A549 (cell line): ENCODE measurements around the gene BAIAP3. TPM values are rescaled to one million over a fixed set of nuclear protein-coding genes. Genes with fewer than 3 reads are reported as not detected.

Experiments
- ATAC-seq, 2 experiments: fragments of 200-7000 bp in 1 of 2; fragments of >200 bp in 1 of 2; cut with Nextera tagmentation in 1 of 2; cut with Tn5 transposase in 1 of 2; 3 replicates each; pipeline versions ENCODE4 v1.8.0 to v1.9.1; 2018 to 2020; ENCODE audit warnings: mild to moderate bottlenecking in 1 of 2, moderate library complexity in 1 of 2
- CTCF ChIA-PET: fragments of 300-600 bp; sonication (Branson Sonifier 250); formaldehyde crosslinking; extraction: SDS; loops from one replicate; lab custom pipeline; 2021; ENCODE audit warnings: antibody characterized with exemption, inconsistent platforms; lab: Yijun Ruan, JAX
- POLR2A ChIA-PET: fragments of 350-600 bp; formaldehyde crosslinking; extraction: SDS; loops from one replicate; lab custom pipeline; 2021; ENCODE audit warnings: antibody characterized with exemption, inconsistent platforms; lab: Yijun Ruan, JAX
- DNase-seq, 2 experiments: peaks; one replicate each; pipeline versions ENCODE4 v3.0.0 to v3.0.0-alpha.2; 2011 to 2016; ENCODE audit warnings: low read depth in 1 of 2, low spot score in 1 of 2
- FAIRE-seq: peaks from 2 replicates; lab custom pipeline; 2011; peaks lifted over from hg19 to GRCh38; lab: Jason Lieb, UNC
- H3K27ac ChIP-seq, 2 experiments: fragments of >200 bp; sonication (Bioruptor Twin); formaldehyde crosslinking; 3 replicates each; pipeline ENCODE4 v1.5.1; 2016 to 2017
- H3K4me1 ChIP-seq: fragments of >200 bp; sonication (Bioruptor Twin); formaldehyde crosslinking; 3 replicates; pipeline ENCODE4 v1.6.1; 2016
- H3K4me2 ChIP-seq: fragments of >200 bp; sonication (Bioruptor Twin); formaldehyde crosslinking; 3 replicates; pipeline ENCODE4 v1.6.1; 2016
- H3K4me3 ChIP-seq: fragments of >200 bp; sonication (Bioruptor Twin); formaldehyde crosslinking; 3 replicates; pipeline ENCODE4 v1.5.1; 2016
- H3K9me3 ChIP-seq: fragments of >200 bp; sonication (Bioruptor Twin); formaldehyde crosslinking; 3 replicates; pipeline ENCODE4 v1.6.1; 2016
- CHD4 ChIP-seq: fragments of 200-600 bp; sonication (generic); IDR thresholded peaks from 2 replicates; pipeline ENCODE4 v1.6.1; 2016; ENCODE audit warnings: antibody characterized with exemption, mild to moderate bottlenecking, borderline replicate concordance
- CTCF ChIP-seq: fragments of >200 bp; sonication (Bioruptor Twin); formaldehyde crosslinking; IDR thresholded peaks from 3 replicates; pipeline ENCODE4 v1.5.1; 2016
- EHF ChIP-seq: fragments of 250-450 bp; sonication (Bioruptor Pico); IDR thresholded peaks from 2 replicates; pipeline ENCODE4 v1.5.0; 2020; ENCODE audit warnings: mild to moderate bottlenecking
- FOSB ChIP-seq: fragments of 250-450 bp; sonication (Bioruptor Pico); IDR thresholded peaks from 2 replicates; pipeline ENCODE4 v1.5.0; 2020; ENCODE audit warnings: mild to moderate bottlenecking, moderate library complexity
- HOXB5 ChIP-seq: fragments of 250-450 bp; sonication (Bioruptor Pico); IDR thresholded peaks from 2 replicates; pipeline ENCODE4 v1.5.0; 2020; ENCODE audit warnings: mild to moderate bottlenecking, moderate library complexity
- JUN ChIP-seq, 2 experiments: fragments of >200 bp; sonication (Bioruptor Twin); formaldehyde crosslinking; IDR thresholded peaks; 2 replicates in 1 of 2; 3 replicates in 1 of 2; pipeline ENCODE4 v1.6.1; 2016 to 2017
- MAX ChIP-seq: IDR thresholded peaks from 2 replicates; pipeline ENCODE4 v1.6.1; 2012
- MAZ ChIP-seq: fragments of 150-350 bp; IDR thresholded peaks from 2 replicates; pipeline ENCODE4 v1.6.1; 2014; ENCODE audit warnings: antibody characterized with exemption, low read depth, low read length, borderline replicate concordance
- NFE2L2 ChIP-seq: fragments of 150-350 bp; conservative IDR thresholded peaks from 2 replicates; pipeline ENCODE4 v1.6.1; 2014; ENCODE audit warnings: low read length
- NR3C1 ChIP-seq: fragments of >200 bp; sonication (Bioruptor Twin); formaldehyde crosslinking; IDR thresholded peaks from 3 replicates; pipeline ENCODE4 v1.6.1; 2017
- PBX3 ChIP-seq: IDR thresholded peaks from 2 replicates; pipeline ENCODE4 v1.6.1; 2012
- PHF8 ChIP-seq: fragments of 200-600 bp; sonication (generic); IDR thresholded peaks from 2 replicates; pipeline ENCODE4 v1.6.1; 2016; ENCODE audit warnings: low read depth, mild to moderate bottlenecking, antibody characterized with exemption, moderate library complexity, borderline replicate concordance
- POLR2A ChIP-seq: IDR thresholded peaks from 2 replicates; pipeline ENCODE4 v1.6.1; 2012; ENCODE audit warnings: mild to moderate bottlenecking, low read length
- POLR2AphosphoS2 ChIP-seq: conservative IDR thresholded peaks from 2 replicates; pipeline ENCODE4 v1.6.1; 2012; ENCODE audit warnings: low read length, improper control_type of control experiment, inconsistent platforms
- RAD21 ChIP-seq, 2 experiments: fragments of >200 bp in 1 of 2; sonication (Bioruptor Twin) in 1 of 2; formaldehyde crosslinking in 1 of 2; IDR thresholded peaks in 1 of 2; conservative IDR thresholded peaks in 1 of 2; 2 replicates in 1 of 2; 3 replicates in 1 of 2; pipeline ENCODE4 v1.6.1; 2012 to 2018; ENCODE audit warnings: inconsistent platforms in 1 of 2
- RCOR1 ChIP-seq: fragments of 150-350 bp; IDR thresholded peaks from 2 replicates; pipeline ENCODE4 v1.6.1; 2014; ENCODE audit warnings: antibody characterized with exemption, low read length, low read depth
- REST ChIP-seq: fragments of 200-600 bp; sonication (generic); IDR thresholded peaks from 2 replicates; pipeline ENCODE4 v1.6.1; 2016; ENCODE audit warnings: antibody characterized with exemption, mild to moderate bottlenecking, moderate library complexity
- RFX5 ChIP-seq: fragments of 450-650 bp; IDR thresholded peaks from 2 replicates; pipeline ENCODE4 v1.7.1; 2014; ENCODE audit warnings: antibody characterized with exemption, mild to moderate bottlenecking, moderate library complexity
- SMC3 ChIP-seq: fragments of >200 bp; sonication (Bioruptor Twin); formaldehyde crosslinking; IDR thresholded peaks from 3 replicates; pipeline ENCODE4 v1.6.1; 2018; ENCODE audit warnings: inconsistent platforms
- SREBF2 ChIP-seq: fragments of 450-650 bp; IDR thresholded peaks from 2 replicates; pipeline ENCODE4 v1.6.1; 2014; ENCODE audit warnings: mild to moderate bottlenecking, moderate library complexity
- ZC3H11A ChIP-seq: fragments of 450-650 bp; IDR thresholded peaks from 2 replicates; pipeline ENCODE4 v1.6.1; 2014; ENCODE audit warnings: antibody characterized with exemption, mild to moderate bottlenecking
- ZNF302 ChIP-seq: fragments of 250-450 bp; sonication (Bioruptor Pico); IDR thresholded peaks from 2 replicates; pipeline ENCODE4 v1.9.0; 2021; ENCODE audit warnings: inconsistent platforms, mild to moderate bottlenecking, moderate library complexity
- WGBS: methylation state at CpG from one replicate; pipeline ENCODE4 v1.1.6; 2017; ENCODE audit errors: missing lambda C conversion rate; 5-methylcytosine and 5-hydroxymethylcytosine counted together
- polyA plus RNA-seq, 4 experiments: library from polyadenylated mRNA; depleted of rRNA in 3 of 4; stranded (reverse); fragments of >200 nt; fragmentation: RNase III in 1 of 4; extraction: RNeasy Plus Mini Kit Qiagen cat#74134 plus additional on column Dnase treatment in 1 of 4; gene quantifications; 2 replicates in 3 of 4; 3 replicates in 1 of 4; pipeline ENCODE4 v1.2.3, GENCODE V29; 2011 to 2017
- TF ChIP-seq, protein P1 (sequence below): fragments of 450-650 bp; IDR thresholded peaks from 2 replicates; pipeline ENCODE4 v1.6.1; 2014; ENCODE audit warnings: antibody characterized with exemption

The BAIAP3 gene
- polyA plus RNA-seq, 2 of the 4 experiments (the other 2 are of a cell fraction): 0.31 to 0.32 TPM

- no peak overlapping the region for H3K4me2 ChIP-seq
- TF ChIP-seq CTCF: no peak
- TF ChIP-seq POLR2A: no peak
- no peak for TF ChIP-seq EHF (CRISPR knock-in tag)
- no peak for TF ChIP-seq NFE2L2
- no peak for TF ChIP-seq REST
- TF ChIP-seq MAZ: no peak
- no peak for TF ChIP-seq JUN (IDR thresholded peaks at IDR 0.05)
- TF ChIP-seq, protein P1, sequence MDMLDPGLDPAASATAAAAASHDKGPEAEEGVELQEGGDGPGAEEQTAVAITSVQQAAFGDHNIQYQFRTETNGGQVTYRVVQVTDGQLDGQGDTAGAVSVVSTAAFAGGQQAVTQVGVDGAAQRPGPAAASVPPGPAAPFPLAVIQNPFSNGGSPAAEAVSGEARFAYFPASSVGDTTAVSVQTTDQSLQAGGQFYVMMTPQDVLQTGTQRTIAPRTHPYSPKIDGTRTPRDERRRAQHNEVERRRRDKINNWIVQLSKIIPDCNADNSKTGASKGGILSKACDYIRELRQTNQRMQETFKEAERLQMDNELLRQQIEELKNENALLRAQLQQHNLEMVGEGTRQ: no peak
- no peak for TF ChIP-seq POLR2AphosphoS2
- no peak for TF ChIP-seq PHF8
- TF ChIP-seq SREBF2: no peak
- TF ChIP-seq RAD21 (conservative IDR thresholded peaks at IDR 0.05 in 1 of 2, IDR thresholded peaks at IDR 0.05 in 1 of 2): no peak
- no peak for TF ChIP-seq MAX
- no peak for TF ChIP-seq RCOR1
- no peak for TF ChIP-seq HOXB5 (CRISPR knock-in tag)
- TF ChIP-seq ZC3H11A: no peak
- no peak for TF ChIP-seq FOSB
- no peak overlapping the region for H3K4me3 ChIP-seq
- no peaks in the 10 kb centered on the region for H3K4me1 ChIP-seq
- DNase-seq: no peak
- no peaks in the 10 kb centered on the region for H3K9me3 ChIP-seq
- POLR2A ChIA-PET: no interaction called here
- ATAC-seq: no peak
- WGBS: 79% methylated on average over 17 of the region's 17 CpGs
- CTCF ChIA-PET: no interaction called here
- no peak for FAIRE-seq
- no peak overlapping the region for H3K27ac ChIP-seq
These were observed 59.4 kb downstream of the BAIAP3 start for GRCh38 chr16:1392826-1393225.

- H3K27ac ChIP-seq: no peak overlapping the region
- ATAC-seq: no peak
- H3K4me2 ChIP-seq: no peak overlapping the region
- no peak for TF ChIP-seq CHD4
- TF ChIP-seq PBX3: no peak
- no peak for TF ChIP-seq SMC3
- no peak for TF ChIP-seq ZNF302 (CRISPR knock-in tag)
- TF ChIP-seq FOSB: no peak
- TF ChIP-seq NR3C1: no peak
- TF ChIP-seq RFX5: no peak
- TF ChIP-seq, all 56 proteins: peak for 0
- Histone ChIP-seq H3K9me3 (no peaks in the 10 kb centered on the region), H3K4me1 (no peaks in the 10 kb centered on the region), H3K4me3 (no peak overlapping the region)
- POLR2A ChIA-PET: no interaction called here
- 87% methylated on average over 10 of the region's 21 CpGs for whole genome bisulfite sequencing
- CTCF ChIA-PET: no interaction called here
- no peak for FAIRE-seq
- DNase-seq: no peak
These were observed 60.2 kb downstream of the BAIAP3 start for GRCh38 chr16:1393613-1394176.
